ENCODE data around the gene EBP.
"Not testable (repeated sequence)": the region's sequence is repeated elsewhere in the genome, so short reads cannot be mapped to it uniquely, and the experiment has no call there.

Gene EBP

DNA sequence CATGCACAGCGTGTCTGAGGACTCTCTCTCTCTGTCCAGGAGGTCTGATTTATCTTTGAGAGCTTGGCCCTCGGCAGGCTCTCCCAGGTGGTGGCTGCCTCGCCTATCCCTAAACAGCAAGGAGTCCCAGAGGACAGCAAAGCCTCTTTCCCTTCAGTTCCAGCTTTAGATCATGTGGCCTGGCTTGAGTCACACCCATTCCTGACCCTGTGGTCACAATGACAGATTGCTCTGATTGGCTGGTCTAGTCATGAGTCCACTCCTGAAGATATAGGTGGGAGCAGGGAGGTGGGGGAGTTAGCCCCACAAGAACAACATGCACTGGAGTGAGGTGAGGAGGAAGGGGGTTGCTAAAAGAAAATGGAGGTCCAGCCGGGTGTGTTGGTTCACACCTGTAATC lies 24.9 kb upstream of the EBP start:
- no peak for DNase-seq

DNA sequence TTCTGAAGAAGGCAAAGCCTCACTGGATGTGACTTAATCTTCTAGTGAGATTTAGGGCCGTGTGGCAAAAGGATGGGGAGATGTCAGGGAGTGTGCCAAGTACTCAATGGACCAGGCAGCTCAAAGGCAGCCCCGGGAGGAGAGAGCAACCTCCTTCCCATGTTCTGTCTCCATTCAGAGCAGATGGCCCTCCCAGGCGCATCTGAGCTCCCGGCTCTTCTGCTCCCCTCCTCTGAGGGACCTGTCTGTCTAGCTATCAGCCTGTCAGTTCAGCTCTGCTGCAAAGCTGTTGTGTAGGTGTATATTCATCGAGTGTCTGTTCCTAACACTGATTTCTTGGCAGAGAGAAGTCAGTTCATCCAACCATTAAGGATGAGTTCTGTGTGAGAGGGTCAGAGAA lies 23.7 kb upstream of the EBP start:
- no peak for DNase-seq

DNA sequence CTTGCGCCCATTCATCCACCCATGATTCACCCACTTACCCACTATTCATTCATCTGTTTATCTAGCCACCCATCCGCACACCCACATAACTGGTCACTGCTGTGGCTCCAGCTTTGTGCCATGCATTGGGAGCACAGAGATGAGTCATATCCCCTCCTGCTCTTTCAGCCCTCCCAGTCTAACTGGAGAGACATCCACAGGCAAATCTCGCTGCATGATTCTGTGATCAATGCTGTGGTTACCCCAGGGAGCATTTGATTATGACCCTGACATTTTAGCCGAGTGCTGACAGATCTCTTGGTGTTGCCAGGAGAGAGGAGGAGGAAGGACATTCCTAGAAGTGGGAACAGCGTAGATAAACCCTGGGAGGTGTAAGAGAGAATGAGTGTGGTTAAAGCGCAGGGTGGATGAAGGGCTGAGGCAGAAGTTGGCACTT lies 23.2 kb upstream of the EBP start:
- DNase-seq, result no peak

DNA sequence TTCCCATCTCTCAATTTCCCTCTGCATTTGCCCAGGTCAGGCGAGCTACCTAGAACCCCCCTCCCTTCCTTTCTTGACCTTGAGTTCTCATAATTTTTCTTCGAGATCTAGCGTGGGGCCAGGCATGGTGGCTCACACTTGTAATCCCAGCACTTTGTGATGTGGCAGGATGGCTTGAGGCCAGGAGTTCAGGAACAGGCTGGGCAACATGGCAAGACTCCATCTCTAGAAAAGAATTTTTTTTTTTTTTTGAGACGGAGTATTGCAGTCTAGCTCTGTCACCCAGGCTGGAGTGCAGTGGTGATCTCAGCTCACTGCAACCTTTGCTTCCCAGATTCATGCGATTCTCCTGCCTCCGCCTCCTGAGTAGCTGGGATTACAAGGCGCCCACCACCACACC lies 17.3 kb upstream of the EBP start:
- no peak for DNase-seq

DNA sequence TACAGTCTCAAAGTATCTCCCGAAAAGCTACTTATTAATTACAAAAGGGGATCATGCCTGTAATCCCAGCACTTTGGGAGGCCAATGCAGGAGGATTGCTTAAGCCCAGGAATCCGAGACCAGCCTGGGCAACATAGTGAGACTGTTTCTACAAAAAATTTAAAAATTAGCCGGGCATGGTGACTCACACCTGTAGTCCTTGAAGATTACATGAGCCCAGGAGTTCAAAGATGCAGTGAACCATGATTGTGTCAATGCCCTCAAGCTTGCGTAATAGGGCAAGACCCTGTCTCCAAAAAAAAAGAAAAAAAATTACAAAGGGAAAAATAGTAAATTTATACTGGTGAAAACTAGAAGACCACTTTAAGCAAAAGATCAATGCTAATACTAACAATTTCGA lies 16.1 kb upstream of the EBP start:
- no peak for DNase-seq

DNA sequence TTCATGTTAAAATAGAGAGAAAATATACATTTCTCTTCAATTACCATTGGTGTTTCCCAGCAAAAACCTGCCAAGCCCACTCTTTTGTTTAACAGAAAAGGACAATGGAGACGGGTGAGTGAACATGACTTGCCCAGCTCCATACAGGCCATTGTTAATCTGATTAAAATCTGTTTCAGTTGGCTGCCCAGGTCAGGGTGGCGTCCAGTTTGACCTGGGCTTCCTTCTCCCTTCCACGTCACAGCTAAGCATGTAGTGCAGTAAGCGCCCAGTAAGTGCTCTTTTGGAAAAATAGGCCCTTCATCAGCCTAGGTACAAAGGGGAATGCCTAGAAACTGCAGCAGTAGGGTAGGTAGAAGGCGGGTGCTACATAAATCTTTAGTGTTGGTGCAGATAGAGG lies 14.4 kb upstream of the EBP start:
- no peak for DNase-seq

DNA sequence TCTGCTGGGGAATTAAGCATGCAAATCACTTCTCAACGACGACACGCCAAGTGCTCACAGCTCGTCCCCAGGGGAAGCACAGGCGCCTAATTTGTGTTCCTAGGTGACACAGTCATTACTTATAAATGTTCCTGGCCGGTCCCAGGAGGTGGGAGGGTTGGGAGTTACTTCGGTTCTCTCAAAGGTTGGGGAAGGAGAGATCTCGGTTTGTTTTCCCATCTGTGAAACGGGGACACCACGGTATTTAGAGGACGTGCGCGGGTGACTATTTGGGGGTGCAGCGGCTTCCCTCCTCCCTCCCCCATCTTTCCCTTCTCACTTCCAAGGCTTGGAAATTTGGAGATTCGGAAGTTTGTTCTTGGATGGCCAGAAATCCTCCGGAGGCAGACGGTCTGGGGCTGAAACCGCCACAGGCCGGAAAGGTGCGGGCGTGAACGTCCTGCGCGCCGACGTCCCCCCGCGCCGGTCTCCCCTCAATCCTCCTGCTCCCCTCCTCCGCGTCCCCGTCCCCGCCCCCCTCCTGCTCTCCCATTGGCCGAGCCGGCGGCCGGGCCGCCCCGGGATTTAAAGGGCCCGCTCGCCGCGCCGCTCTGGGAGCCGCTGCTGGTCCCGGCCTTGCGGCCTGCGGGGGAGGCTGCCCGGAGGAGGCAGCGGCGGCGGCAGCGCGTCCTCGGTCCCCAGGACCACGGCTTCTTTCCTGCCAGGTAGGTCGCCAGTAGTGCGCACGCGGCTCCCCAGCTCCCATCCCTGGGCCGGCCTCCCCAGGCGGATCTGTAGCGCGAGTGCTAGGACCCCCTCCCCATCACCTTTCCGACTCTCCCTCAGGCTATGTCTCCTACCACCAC lies 13.0 kb upstream of the EBP start, which contains the start of gene PORCN:
PORCN (plus strand) TSS at position 593 of the 845 bp plus-strand sequence. CDS start 829 bp downstream, outside the sequence.
- peak; percentile 85 for DNase-seq

DNA sequence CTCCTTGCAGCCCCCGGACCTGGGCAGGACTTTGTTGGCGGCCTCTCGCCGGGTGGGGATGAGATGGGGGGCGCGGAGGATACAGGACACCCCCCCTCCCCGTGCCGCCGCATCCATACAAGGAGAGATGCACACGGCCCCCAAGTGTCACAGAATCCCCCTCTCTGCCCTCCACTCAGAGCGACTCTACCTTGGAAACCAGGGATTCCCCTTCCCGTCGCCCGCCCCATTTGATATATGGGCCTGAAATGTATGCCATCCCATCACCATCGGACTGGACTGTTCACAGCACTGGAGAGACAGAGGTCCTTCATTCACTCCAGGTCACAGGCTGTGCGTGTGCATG lies 12.4 kb upstream of the EBP start:
- no peak for DNase-seq

DNA sequence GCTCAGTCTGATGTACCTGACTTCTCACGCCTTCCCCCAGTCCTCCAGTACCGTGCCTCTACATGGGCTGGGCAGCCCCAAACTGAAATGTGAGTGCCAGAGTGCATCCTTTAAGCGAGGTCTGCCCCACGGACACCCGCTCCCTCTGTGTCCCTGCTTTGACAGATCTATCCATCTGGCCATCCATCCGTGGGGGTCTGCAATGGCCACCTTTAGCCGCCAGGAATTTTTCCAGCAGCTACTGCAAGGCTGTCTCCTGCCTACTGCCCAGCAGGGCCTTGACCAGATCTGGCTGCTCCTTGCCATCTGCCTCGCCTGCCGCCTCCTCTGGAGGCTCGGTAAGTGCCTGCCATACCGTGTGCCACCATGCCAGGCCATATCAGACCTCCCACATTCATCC lies 12.0 kb upstream of the EBP start:
- DNase-seq, result no peak

DNA sequence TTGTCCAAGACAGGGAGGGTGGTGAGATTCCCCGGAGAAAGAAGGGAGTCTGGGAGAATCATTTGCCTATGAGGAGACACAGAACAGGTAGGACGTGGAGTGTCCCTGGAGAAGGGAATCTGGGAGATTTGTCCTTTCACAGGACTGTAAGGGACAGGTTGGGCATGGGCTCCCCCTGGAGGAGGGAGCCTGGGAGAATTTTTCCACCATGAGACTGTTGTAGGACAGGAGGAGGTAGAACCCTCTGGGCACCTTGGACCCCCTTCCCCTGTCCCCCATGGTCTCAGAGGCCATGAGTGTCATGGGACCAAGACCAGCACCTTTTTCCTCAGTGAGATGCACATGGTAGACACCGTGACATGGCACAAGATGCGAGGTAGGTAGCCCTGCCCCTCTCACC lies 10.0 kb upstream of the EBP start:
- no peak for DNase-seq

DNA sequence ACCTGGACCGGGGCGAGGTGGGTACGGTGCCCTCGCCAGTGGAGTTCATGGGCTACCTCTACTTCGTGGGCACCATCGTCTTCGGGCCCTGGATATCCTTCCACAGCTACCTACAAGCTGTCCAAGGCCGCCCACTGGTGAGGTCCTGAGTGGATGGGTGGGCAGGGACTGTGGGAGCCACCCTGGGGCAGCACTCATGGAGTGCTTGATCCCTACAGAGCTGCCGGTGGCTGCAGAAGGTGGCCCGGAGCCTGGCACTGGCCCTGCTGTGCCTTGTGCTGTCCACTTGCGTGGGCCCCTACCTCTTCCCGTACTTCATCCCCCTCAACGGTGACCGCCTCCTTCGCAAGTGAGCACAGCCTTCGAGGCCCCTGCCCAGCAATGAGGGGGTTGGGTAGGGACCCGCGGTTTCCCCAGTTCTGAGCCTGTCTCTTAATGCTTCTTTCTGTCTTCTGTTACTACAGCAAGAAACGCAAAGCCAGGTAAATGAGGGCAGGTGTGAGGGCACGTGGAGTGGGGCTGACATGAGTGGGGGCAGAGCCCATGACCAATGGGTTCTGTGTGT lies 9.2 kb upstream of the EBP start:
- no peak for DNase-seq

DNA sequence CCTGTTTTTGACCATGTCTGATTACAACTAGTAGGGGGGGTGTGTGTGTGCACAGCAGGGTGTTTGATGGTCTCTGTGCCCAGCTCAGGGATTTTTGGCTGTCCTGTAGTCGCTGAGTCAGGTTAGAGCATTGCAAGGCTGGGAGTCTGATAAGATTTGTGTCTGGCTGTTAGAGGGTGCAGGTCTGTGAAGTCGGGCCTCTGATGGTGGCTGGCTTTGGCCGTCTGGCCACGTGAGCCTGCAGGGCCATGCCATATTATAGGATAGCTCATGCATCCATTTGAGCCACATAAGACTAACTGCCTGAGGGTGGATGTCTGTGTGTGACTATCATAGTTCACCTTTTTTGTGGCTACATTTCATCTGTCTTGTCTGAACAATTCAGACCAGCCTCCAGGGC lies 7.9 kb upstream of the EBP start:
- no peak for DNase-seq

DNA sequence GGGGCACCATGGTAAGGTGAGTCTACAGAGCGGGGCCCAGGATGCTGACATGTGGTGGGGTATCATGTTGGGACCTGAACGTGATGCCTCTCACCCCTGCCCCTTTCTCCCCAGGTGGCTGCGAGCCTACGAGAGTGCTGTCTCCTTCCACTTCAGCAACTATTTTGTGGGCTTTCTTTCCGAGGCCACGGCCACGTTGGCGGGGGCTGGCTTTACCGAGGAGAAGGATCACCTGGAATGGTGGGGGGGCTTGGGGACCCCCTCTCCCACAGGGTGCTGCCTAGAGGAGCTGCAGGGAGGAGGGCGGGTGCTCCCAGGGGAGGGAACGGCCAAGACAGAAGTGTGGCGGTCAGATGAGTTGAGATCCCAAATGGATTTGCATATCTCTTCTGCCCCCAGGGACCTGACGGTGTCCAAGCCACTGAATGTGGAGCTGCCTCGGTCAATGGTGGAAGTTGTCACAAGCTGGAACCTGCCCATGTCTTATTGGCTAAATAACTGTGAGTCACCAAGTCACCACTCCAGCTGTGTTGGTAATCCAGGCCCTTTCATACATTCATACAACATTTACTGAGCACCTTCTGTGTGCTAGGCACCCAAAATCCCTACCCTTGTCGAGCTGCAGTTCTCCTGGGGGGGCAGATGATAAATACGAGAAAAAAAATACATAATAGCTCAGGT lies 7.3 kb upstream of the EBP start:
- no peak for DNase-seq

DNA sequence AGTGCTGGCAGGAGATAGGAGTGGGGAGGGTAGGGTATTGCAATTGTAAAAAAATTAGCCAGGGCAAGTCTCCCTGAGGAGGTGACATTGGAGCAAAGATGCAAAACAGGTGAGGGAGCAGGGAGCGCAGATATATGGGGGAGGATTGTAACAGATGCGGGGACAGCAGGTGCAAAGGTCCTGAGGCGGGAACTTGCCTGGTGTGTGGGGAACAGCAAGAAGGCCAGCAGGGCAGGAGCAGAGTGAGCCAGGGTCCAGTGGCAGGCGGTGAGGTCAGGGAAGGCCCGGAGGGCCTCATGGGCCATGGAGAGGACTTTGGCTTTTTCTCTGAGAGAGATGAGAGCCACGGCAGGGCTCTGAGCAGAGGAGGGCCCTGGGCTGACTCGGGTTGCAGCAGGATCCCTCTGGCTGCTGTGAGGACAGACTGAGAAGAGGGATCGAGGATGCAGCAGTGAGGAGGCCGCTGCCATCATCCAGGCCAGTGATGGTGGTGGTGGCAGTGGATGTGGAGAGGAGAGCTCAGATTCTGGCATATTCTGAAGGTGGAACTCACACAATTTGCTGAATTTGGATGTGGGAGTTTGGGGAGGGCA lies 6.6 kb upstream of the EBP start:
- DNase-seq, result no peak

DNA sequence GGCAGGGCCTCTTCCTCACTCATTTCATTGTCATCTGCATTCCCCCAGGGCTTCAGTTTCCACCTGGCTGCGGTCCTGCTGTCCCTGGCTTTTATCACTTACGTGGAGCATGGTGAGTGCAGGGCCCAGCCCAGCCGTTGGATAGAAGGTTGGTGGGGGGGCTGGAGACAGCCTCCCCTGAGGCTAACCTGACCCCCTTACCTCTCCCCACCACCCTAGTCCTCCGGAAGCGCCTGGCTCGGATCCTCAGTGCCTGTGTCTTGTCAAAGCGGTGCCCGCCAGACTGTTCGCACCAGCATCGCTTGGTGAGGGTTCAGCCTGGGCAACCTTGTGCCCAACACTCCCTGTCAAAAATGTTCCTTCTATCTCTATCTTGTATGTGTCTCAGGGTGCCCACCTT lies 5.8 kb upstream of the EBP start:
- no peak for DNase-seq

DNA sequence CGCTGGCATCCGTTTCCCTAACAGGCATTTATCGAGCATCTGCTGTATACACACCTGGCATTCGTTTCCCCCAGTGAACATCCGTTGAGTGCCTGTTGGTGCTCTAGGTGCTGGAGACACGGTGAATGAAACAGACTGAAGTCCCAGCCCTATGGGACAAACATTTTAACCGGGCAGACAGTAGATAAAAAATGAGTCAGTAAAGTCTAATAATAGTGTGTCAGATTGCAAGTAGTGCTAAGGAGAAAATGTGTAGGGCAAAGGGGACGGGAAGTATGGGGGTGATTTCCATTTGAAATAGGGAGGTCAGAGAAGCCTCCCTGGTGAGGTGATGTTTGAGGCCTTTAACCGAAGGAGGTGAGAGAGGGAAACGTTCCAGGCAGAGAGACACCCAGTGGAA lies 5.3 kb upstream of the EBP start:
- no peak for DNase-seq

DNA sequence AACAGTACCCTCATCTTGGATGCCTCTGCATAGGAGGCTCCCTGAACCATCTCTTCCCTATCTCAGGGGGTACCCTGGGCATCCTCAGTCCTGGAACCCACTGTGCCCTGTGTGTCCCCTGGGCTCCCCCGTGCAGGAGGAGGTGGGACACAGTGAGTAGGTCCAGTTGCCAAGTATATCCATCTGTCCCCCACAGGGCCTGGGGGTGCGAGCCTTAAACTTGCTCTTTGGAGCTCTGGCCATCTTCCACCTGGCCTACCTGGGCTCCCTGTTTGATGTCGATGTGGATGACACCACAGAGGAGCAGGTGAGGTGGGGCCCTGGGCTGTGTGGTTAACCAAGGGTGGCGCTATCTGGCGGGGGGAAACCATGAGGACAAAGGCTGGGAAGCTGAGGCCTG lies 4.6 kb upstream of the EBP start:
- no peak for DNase-seq

DNA sequence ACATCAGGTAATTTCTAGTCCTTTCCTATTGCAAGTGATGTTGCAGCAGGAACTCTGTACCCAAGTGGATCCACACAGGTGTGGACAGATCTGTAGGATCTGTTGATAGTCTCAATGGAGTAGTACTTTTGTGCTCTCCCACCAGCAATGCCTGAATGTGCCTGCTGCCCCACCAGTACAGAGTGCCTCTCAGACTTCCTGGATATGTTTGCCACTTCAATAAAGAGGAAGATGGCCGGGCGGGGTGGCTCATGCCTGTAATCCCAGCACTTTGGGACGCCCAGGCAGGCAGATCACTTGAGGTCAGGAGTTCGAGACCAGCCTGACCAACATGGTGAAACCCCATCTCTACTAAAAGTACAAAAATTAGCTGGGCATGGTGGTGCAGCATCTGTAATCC lies 2.1 kb upstream of the EBP start:
- DNase-seq, result not testable (repeated sequence)

DNA sequence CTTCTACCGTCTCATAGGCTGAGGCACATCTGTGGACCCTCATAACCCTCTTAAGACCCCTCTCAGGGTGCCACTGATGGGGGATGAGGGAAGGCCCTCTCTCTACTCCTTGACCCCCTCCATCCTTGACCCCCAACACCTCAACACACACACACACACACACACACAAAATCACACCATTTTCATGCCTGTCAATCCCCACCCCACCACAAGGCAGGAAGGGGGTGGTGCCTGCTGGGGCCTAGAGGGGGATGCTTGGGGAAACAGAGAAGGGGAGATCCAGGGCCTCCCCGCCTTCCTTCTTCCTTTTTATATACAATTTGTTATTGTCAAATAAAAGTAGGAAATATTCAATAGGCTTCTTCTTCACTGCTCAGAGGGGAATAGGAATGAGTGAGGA lies 1.2 kb upstream of the EBP start:
- no peak for DNase-seq

DNA sequence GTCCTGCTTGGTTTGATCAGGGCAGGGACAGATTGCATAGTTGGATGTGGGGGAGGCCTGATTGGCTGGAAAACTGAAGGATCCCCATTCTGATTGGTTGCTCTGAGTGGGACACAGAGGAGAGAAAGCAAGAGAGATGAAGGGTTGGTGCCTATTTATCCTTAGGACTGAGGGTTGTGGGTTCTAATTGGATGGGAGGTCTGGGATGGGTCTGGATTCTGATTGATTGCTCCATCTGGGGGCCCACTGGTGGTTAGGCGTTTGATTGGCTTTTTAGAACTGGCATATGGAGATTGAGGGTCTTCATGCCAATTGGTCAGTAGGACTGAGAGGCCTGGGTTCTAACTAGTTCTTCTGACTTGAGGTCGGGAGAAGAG lies 644 bp upstream of the EBP start:
- no peak for DNase-seq

DNA sequence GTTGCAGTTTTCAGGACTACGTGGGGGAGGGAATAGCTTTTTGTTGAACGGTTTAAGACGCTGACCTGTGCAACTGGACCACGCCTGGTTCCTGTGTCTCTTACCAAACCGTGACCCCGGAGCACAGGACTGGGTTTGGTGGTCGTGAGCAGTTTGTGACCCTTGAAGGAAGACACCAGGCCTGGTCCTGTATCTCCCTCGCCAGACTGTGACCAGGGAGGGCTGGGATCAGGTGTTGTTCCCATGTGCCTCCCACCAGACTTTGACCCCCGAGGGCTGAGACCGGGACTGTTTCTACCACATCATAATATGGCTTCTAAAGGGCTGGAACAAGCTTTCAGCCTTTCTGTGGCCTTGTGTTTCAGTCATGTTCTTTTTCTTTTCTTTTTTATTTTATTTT lies 683 bp downstream of the EBP start:
- DNase-seq, result no peak

DNA sequence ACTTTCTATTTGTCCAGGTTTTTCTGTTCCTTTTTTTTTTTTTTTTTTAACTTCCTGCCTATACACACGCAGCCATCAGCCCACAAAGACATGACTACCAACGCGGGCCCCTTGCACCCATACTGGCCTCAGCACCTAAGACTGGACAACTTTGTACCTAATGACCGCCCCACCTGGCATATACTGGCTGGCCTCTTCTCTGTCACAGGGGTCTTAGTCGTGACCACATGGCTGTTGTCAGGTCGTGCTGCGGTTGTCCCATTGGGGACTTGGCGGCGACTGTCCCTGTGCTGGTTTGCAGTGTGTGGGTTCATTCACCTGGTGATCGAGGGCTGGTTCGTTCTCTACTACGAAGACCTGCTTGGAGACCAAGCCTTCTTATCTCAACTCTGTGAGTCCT lies 2.1 kb downstream of the EBP start:
- no peak for DNase-seq

DNA sequence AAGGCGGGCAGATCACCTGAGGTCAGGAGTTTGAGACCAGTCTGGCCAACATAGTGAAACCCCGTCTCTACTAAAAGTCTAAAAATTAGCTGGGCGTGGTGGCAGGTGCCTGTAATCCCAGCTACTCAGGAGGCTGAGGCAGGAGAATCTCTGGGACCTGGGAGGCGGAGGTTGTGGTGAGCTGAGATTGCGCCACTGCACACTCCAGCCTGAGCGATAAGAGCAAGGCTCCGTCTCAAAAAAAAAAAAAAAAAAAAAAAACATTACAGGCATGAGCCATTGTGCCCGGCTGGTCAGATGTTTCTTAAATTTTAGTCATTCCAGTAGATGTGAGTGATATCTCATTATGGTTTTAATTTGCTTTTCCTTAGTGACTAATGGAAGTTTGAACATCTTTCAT lies 4.2 kb downstream of the EBP start:
- not testable (repeated sequence) for DNase-seq

DNA sequence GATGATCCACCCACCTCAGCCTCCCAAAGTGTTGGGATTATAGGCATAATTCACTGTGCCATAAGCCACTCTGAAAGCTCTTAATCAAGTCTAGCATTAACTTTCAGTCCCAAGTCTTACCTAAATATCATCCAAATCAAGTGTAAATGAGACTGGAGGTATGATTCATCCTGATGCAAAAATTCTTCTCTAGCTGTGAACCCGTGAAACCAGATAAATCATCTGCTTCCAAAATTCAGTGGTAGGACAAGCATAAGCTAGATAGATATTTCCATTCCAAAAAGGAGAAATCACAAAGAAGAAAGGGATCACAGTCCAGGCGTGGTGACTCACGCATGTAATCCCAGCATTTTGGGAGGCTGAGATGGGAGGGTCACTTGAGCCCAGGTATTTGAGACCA lies 9.1 kb downstream of the EBP start:
- DNase-seq, result no peak

Measured in activated CD8-positive, alpha-beta memory T cell treated with anti-CD3 and anti-CD28 coated beads, Interleukin-2, amount 50 U/mL, for 48 hours (primary cell).